GM12872 (cell line): ENCODE results near the gene TFPI2.

Experiments
- CTCF ChIP-seq: IDR thresholded peaks from 3 replicates; pipeline ENCODE4 v1.5.1; 2011; ENCODE audit warnings: low read depth, mild to moderate bottlenecking, low read length, moderate library complexity; ENCODE audit not compliant: insufficient read depth

Gene TFPI2

DNA sequence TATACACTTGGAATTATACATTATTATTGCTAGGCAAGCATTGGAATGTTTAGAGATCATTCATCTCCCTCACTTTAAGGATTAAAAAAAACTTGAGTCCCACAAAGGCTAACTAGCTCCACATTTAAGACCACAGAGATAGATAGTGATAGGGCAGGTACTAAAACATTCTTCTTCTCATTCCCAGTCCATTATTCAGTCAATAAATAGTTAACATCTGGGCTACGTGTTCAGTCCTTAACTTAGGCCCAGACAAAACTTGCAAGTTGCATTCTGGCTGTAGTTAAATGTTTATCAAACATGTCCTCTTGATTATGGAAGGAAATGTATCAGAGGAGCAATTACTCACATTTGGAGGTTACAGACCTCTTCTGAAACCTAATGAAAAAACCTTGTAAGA is 33.4 kb upstream of the TFPI2 start:
- TF ChIP-seq CTCF: no peak

GRCh38 chr7:93923296-93923695 is 32.7 kb upstream of the TFPI2 start:
- TF ChIP-seq CTCF: no peak

DNA sequence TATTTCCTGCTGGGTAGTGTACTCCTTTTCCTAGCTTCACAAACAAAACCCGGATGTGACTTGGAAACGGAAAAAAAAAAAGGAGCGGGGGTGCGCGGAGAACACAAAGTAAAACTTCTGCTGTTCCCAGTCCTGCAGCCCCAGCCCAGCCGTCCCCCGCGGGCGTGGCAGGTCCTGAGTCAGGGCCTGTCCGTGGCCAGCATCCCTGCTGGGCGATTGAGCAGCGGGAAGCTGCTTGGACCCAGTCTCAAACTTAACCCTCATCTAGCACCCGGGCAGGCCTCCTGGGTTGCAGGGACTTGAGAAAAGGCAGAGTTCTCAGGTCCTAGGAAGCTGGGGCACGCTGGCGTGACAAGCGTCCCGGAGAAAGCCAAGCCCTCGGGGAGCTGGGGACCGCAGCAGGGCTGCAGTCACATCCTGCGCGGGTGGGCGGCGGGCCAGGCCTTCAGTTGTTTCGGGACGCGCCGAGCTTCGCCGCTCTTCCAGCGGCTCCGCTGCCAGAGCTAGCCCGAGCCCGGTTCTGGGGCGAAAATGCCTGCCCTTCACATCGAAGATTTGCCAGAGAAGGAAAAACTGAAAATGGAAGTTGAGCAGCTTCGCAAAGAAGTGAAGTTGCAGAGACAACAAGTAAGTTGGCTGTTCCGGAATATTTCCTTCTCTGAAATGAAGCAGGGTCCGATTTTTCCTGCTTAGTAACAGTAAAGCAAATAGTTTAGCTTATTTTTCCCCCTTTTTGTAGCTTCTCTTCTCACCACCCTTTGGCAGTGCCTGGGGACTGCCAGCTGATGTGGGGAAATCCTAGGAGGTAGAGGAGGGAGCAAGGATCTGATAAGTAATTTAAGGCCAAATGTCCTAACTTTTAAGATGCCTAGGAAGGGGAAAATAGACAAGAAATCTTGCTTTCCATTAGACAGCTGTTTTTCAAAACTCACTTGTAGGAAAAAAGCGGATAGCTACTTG is 31.3 kb upstream of the TFPI2 start, which contains the start of gene GNG11:
TSS of gene GNG11 (plus strand) at position 129 of the 960 bp plus-strand sequence. CDS start at position 532, 403 bp downstream.
- no peak for TF ChIP-seq CTCF

GRCh38 chr7:93921186-93921585 is 30.6 kb upstream of the TFPI2 start:
- no peak for TF ChIP-seq CTCF

- no peak for TF ChIP-seq CTCF
Observed at GRCh38 chr7:93920496-93921182, 30.1 kb upstream of the TFPI2 start.

GRCh38 chr7:93914581-93915066 is 24.1 kb upstream of the TFPI2 start:
- no peak for TF ChIP-seq CTCF

- TF ChIP-seq CTCF: no peak
Observed at GRCh38 chr7:93913197-93913596, 22.6 kb upstream of the TFPI2 start.
